OCI-LY7 (cell line): ENCODE data around the gene RASSF5. TPM values are rescaled to one million over a fixed set of nuclear protein-coding genes. Genes with fewer than 3 reads are reported as not detected.

Source experiments
- BruUV-seq: library from RNA; stranded (reverse); fragments of 400-500 nt; replicated peaks from 2 replicates; lab custom pipeline; 2021; lab: Mats Ljungman, UMichigan
- CTCF ChIA-PET: fragments of 300-600 bp; sonication (Branson Sonifier 250); formaldehyde crosslinking; loops from one replicate; lab custom pipeline; 2022; ENCODE audit warnings: antibody characterized with exemption; ENCODE audit not compliant: unreplicated experiment; lab: Charles Lee
- POLR2A ChIA-PET: fragments of 300-600 bp; sonication (Branson Sonifier 250); formaldehyde crosslinking; loops from one replicate; lab custom pipeline; 2022; ENCODE audit warnings: antibody characterized with exemption; lab: Charles Lee
- DNase-seq: peaks from one replicate; pipeline ENCODE4 v3.0.0-alpha.2; 2015; ENCODE audit warnings: low spot score
- H2AFZ ChIP-seq: fragments of 200-600 bp; sonication (generic), shearing (Covaris generic); 2 replicates; pipeline ENCODE4 v1.6.1; 2014; ENCODE audit warnings: mild to moderate bottlenecking, antibody characterized with exemption, low read length, moderate library complexity
- H3K27ac ChIP-seq: fragments of 200-600 bp; sonication (generic); 2 replicates; pipeline ENCODE4 v1.5.1; 2014; ENCODE audit warnings: mixed run types, low read depth, mild to moderate bottlenecking, moderate library complexity, low read length, inconsistent platforms; ENCODE audit not compliant: poor library complexity, severe bottlenecking
- H3K36me3 ChIP-seq: fragments of 200-600 bp; sonication (generic); 2 replicates; pipeline ENCODE4 v1.6.1; 2014; ENCODE audit warnings: mild to moderate bottlenecking, antibody characterized with exemption, low read length, moderate library complexity, mixed read lengths; ENCODE audit not compliant: insufficient read depth
- H3K4me1 ChIP-seq: fragments of 200-600 bp; sonication (generic); 2 replicates; pipeline ENCODE4 v1.5.1; 2014; ENCODE audit warnings: mild to moderate bottlenecking, low read length; ENCODE audit not compliant: insufficient read depth, poor library complexity, severe bottlenecking
- H3K4me2 ChIP-seq: fragments of 200-600 bp; sonication (generic); 2 replicates; pipeline ENCODE4 v1.6.1; 2014; ENCODE audit warnings: mild to moderate bottlenecking, low read length
- H3K4me3 ChIP-seq: fragments of 200-600 bp; sonication (generic); 2 replicates; pipeline ENCODE4 v1.5.1; 2014; ENCODE audit warnings: mild to moderate bottlenecking, low read depth, low read length; ENCODE audit not compliant: poor library complexity, severe bottlenecking
- H3K79me2 ChIP-seq: fragments of 200-600 bp; sonication (generic); 2 replicates; pipeline ENCODE4 v1.6.1; 2016; ENCODE audit warnings: low read depth, mild to moderate bottlenecking, low read length, moderate library complexity, mixed read lengths; ENCODE audit not compliant: insufficient read depth
- H3K9me2 ChIP-seq: fragments of 200-600 bp; sonication (generic); 2 replicates; pipeline ENCODE4 v1.6.1; 2016; ENCODE audit warnings: mild to moderate bottlenecking, low read length, mixed read lengths; ENCODE audit not compliant: insufficient read depth
- H3K9me3 ChIP-seq: fragments of 200-600 bp; sonication (generic); 2 replicates; pipeline ENCODE4 v1.6.1; 2014; ENCODE audit warnings: mild to moderate bottlenecking, mixed run types, low read length, mixed read lengths
- H4K20me1 ChIP-seq: fragments of 200-600 bp; sonication (generic); 2 replicates; pipeline ENCODE4 v1.6.1; 2014; ENCODE audit warnings: mild to moderate bottlenecking, antibody characterized with exemption, low read length, moderate library complexity, mixed read lengths; ENCODE audit not compliant: insufficient read depth
- CTCF ChIP-seq: fragments of 200-600 bp; sonication (generic); conservative IDR thresholded peaks from 2 replicates; pipeline ENCODE4 v1.5.1; 2014; ENCODE audit warnings: mild to moderate bottlenecking, antibody characterized with exemption, low read length, moderate library complexity, mixed read lengths
- EZH2phosphoT487 ChIP-seq: fragments of 200-600 bp; sonication (generic); IDR thresholded peaks from 2 replicates; pipeline ENCODE4 v1.6.1; 2018; ENCODE audit warnings: low read depth, borderline replicate concordance, mild to moderate bottlenecking, mixed run types, antibody characterized with exemption, low read length, moderate library complexity, mixed read lengths
- intact Hi-C: fragments of 100-400 bp; cut with micrococcal nuclease; formaldehyde crosslinking; loops from one replicate; pipeline ENCODE4 v1.10.0; 2022; ENCODE audit not compliant: unreplicated experiment
- total RNA-seq, 2 experiments: library from RNA; depleted of rRNA in 1 of 2; stranded (reverse); fragments of >200 nt in 1 of 2; shearing (Covaris generic) in 1 of 2; gene quantifications; 2 replicates each; pipeline ENCODE4 v1.2.3, GENCODE V29; 2014 to 2022

The RASSF5 gene
- total RNA-seq, 2 experiments from 2014 or later: 19.8 to 25.7 TPM

DNA sequence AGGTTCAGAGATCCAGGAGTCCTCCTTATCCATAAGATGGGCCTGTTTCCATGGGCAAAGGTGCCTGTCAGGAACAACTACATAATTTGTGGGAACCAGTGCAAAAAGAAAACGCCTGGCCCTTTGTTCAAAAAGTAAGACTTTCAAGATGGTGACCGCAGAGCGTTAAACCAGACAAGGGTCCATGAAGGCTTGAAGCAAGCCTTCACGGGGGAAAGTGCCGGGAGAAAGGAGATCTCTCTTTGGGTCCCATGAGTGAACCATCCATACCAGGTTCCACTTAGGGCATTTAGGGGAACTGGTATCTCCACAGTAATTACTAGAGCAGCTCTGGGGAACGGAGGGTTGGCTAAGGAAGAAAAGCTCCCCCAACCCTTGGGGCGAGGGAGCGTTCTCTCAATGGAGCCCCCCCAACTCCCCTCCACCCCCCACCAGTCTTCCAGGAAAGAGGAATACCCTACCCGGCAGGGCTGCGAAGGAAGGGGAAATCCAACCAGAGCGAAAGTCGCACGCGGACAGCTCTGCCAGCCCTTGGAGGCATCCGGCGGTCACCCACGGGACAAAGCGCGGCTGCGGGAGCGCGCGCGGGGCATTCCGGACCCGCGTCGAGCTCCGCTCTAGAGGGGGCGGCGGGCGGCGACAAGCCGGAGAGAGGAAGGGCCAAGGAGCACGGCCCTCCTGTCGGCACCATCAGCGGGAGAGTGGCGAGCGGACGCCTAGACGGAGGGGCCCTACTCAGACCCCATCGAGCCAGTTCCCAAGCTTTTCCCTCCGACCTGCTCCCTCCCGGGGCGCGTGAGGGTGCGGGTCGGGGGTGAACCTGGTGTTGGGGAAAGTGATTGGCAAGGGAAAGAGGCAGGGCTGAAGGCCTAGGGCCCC is 687 bp upstream of the RASSF5 start:
- H3K27ac ChIP-seq: no peak overlapping the region
- H3K4me2 ChIP-seq: no peak overlapping the region; the same call in 1 of the 2 replicates
- no peaks in the 10 kb centered on the region for H3K36me3 ChIP-seq
- BruUV-seq: no TSS peak
- no peaks in the 10 kb centered on the region for H3K9me2 ChIP-seq
- no peaks in the 10 kb centered on the region for H3K4me1 ChIP-seq
- H3K4me3 ChIP-seq: no peak overlapping the region
- no peaks in the 10 kb centered on the region for H3K9me3 ChIP-seq
- POLR2A ChIA-PET: interaction anchor here (0.6 kb wide), 1 partner anchor 75 kb away, joined by 4 read pairs; no protein-coding TSS in a partner anchor
- TF ChIP-seq CTCF (no peak), EZH2phosphoT487 (no peak)
- CTCF ChIA-PET: no interaction called here
- no peaks in the 10 kb centered on the region for H4K20me1 ChIP-seq
- H3K79me2 ChIP-seq: no peaks in the 10 kb centered on the region
- intact Hi-C loops: no loop called here
- H2AFZ ChIP-seq: no peak overlapping the region
- DNase-seq: no peak

DNA sequence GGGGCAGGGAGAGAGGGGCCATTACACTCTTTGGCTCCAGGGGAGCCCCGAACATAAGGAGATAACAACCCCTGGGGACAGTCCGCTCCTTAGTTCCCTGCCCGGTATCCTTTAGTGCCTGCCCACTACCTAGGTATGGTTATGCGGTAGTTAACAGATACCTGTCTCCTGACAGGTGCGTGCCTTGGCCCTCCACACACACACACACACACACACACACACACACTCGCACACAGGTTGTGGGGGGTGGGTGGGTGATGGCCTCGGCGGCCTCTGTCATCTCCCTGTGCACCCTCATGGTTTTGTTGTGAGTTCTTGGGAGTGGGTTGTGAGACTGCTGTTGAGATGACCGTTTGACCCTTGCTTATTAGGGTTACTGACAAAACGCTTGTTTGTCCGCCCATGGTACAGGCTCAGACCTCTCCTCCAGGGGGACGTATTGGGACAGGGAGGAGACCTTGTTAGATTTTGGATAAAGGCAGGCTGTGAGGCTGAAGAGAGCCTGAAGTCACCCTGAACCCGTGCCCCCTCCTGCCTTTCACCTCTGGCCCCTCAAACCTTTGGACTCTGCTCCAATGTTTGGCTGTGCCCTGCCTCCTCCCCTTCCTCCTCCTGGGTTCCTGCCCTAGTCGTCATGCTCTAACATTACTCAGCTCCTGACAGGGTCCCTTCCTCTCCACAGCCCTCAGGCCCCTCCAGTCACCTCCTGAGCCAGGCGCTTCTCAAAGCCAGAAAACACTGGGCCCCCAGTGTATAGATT is 979 bp downstream of the RASSF5 start:
- POLR2A ChIA-PET: no interaction called here
- no peaks in the 10 kb centered on the region for H3K79me2 ChIP-seq
- no TSS peak for BruUV-seq
- intact Hi-C loops: no loop called here
- H3K9me3 ChIP-seq: no peaks in the 10 kb centered on the region
- H3K4me3 ChIP-seq: no peak overlapping the region
- no peaks in the 10 kb centered on the region for H3K9me2 ChIP-seq
- H3K4me1 ChIP-seq: no peaks in the 10 kb centered on the region
- no peak for DNase-seq
- H3K27ac ChIP-seq: no peak overlapping the region
- CTCF ChIA-PET: no interaction called here
- TF ChIP-seq EZH2phosphoT487: no peak
- no peak for TF ChIP-seq CTCF
- H3K4me2 ChIP-seq: no peak overlapping the region
- no peaks in the 10 kb centered on the region for H4K20me1 ChIP-seq
- H2AFZ ChIP-seq: no peak overlapping the region
- no peaks in the 10 kb centered on the region for H3K36me3 ChIP-seq
